ENCODE data around the gene BSCL2.

DNA sequence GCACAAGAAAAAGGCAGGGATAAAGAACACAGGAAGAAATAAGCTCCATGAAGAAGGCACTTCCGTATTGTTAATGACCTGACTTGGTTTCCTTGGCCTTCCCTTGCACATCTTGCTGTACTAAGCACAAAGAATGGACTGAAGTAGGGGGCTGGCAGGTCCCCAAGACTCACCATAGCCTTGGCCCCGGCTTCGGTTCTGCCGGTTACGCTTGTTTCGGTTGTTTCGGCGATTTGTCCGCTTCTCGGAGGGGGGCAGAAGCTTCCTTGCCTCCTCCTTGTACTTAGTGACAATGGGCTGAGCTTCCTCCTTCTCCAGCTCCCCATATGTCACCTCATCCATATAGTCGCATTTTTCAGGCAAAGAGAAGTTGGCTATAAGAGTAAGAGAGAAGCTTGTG lies 9.6 kb upstream of the BSCL2 start:
- TF ChIP-seq, protein P1, sequence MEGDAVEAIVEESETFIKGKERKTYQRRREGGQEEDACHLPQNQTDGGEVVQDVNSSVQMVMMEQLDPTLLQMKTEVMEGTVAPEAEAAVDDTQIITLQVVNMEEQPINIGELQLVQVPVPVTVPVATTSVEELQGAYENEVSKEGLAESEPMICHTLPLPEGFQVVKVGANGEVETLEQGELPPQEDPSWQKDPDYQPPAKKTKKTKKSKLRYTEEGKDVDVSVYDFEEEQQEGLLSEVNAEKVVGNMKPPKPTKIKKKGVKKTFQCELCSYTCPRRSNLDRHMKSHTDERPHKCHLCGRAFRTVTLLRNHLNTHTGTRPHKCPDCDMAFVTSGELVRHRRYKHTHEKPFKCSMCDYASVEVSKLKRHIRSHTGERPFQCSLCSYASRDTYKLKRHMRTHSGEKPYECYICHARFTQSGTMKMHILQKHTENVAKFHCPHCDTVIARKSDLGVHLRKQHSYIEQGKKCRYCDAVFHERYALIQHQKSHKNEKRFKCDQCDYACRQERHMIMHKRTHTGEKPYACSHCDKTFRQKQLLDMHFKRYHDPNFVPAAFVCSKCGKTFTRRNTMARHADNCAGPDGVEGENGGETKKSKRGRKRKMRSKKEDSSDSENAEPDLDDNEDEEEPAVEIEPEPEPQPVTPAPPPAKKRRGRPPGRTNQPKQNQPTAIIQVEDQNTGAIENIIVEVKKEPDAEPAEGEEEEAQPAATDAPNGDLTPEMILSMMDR (IDR thresholded peaks at IDR 0.05) = no peak
- TF ChIP-seq POLR2AphosphoS5 (IDR thresholded peaks at IDR 0.05) = no peak
- no peak for TF ChIP-seq POLR2A (IDR thresholded peaks at IDR 0.05)
- no peak for TF ChIP-seq EP300 (IDR thresholded peaks at IDR 0.05)

All from gastroesophageal sphincter (tissue), 3 donors.